SK-N-SH (cell line): Measurements from ENCODE around the gene NANOS2.

Source experiments
- TF ChIP-seq, protein P1 (sequence below): fragments of 150-350 bp; IDR thresholded peaks from 2 replicates; pipeline ENCODE4 v1.6.1; 2017; ENCODE audit warnings: antibody characterized with exemption, low read length, low read depth, borderline replicate concordance
- TF ChIP-seq, protein P2 (sequence below): IDR thresholded peaks from 2 replicates; pipeline ENCODE4 v1.4.0; 2012; ENCODE audit warnings: low read depth

DNA sequence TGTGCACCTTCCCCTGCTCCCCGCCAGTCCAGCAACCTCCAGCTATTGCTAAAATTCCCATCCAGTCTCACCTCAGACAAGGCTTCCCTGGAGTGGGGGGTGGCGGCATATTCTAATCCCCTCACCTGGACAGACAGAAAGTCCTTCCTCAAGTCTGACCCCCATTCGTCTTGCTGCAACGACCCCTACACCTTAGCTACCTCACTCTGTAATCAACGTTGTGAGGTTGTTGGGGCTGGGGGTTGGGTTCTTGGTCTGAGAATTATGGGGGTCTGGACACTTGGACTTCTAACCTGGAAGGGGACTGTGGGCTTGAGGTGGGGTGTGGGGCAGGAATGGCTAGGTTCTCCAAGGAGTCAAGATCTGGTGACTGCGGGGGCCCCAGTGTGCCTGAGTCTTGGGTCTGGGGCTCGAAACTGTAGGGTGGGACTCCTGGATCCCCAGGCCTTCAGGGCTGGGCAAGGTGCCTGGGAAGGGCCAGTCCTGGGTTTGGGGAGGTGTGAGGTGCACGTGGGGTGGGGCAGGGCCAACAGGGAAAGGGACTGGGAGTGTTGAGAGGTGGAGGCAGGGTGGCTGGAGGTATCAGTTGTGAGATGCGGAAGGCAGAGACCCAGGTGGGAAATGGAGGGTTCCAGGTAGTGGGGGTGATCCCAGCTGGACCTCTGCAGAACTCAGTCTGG, 49.2 kb downstream of the NANOS2 start:
- TF ChIP-seq, protein P1, sequence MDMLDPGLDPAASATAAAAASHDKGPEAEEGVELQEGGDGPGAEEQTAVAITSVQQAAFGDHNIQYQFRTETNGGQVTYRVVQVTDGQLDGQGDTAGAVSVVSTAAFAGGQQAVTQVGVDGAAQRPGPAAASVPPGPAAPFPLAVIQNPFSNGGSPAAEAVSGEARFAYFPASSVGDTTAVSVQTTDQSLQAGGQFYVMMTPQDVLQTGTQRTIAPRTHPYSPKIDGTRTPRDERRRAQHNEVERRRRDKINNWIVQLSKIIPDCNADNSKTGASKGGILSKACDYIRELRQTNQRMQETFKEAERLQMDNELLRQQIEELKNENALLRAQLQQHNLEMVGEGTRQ, result no peak
- TF ChIP-seq, protein P2, sequence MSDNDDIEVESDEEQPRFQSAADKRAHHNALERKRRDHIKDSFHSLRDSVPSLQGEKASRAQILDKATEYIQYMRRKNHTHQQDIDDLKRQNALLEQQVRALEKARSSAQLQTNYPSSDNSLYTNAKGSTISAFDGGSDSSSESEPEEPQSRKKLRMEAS, result no peak
